Measurements from ENCODE around the gene RHBDD2. TPM values are rescaled to one million over a fixed set of nuclear protein-coding genes. Genes with fewer than 3 reads are reported as not detected.

The RHBDD2 gene
- total and polyA plus RNA-seq, 9 of the 15 experiments (the other 6 are each of a cell fraction or from before 2014, with no cell fraction given), result 3.3 to 36.7 (median 17.9) TPM

GRCh38 chr7:75866489-75867389 lies 12.1 kb upstream of the RHBDD2 start (continued):
- TF ChIP-seq POLR3A (IDR thresholded peaks at IDR 0.05; ENCODE audit: borderline replicate concordance, extremely low read depth, insufficient read depth, insufficient read length) (no peak), ZNF280B (CRISPR knock-in tag; IDR thresholded peaks at IDR 0.05) (no peak), NFIX (CRISPR knock-in tag; IDR thresholded peaks at IDR 0.05; ENCODE audit: low read depth) (no peak), RBM34 (IDR thresholded peaks at IDR 0.05; ENCODE audit: borderline replicate concordance, insufficient read depth, low read length) (no peak), EWSR1 (IDR thresholded peaks at IDR 0.05; ENCODE audit: borderline replicate concordance, low read depth, partially characterized antibody) (no peak), SETDB1 (IDR thresholded peaks at IDR 0.05; ENCODE audit: low read length) (no peak), FOXK1 (CRISPR knock-in tag; IDR thresholded peaks at IDR 0.05; ENCODE audit: borderline replicate concordance) (no peak), ZNF785 (CRISPR knock-in tag; IDR thresholded peaks at IDR 0.05) (no peak), ZNF696 (CRISPR knock-in tag; conservative IDR thresholded peaks at IDR 0.05) (no peak), ZNF316 (IDR thresholded peaks at IDR 0.05) (peak; percentile 86), ZFP91 (CRISPR knock-in tag; IDR thresholded peaks at IDR 0.05) (peak; percentile 76; the same call in 1 of the 2 replicates), ZNF184 (CRISPR knock-in tag; IDR thresholded peaks at IDR 0.05) (no peak), ZC3H8 (IDR thresholded peaks at IDR 0.05) (peak; percentile 23; the same call in 1 of the 2 replicates), PPARD (CRISPR knock-in tag; IDR thresholded peaks at IDR 0.05) (no peak), TCF7L2 (IDR thresholded peaks at IDR 0.05; ENCODE audit: low read depth, low read length) (no peak), ZNF239 (CRISPR knock-in tag; IDR thresholded peaks at IDR 0.05) (no peak), NCOA4 (IDR thresholded peaks at IDR 0.05; ENCODE audit: partially characterized antibody) (no peak), MECOM (CRISPR knock-in tag; IDR thresholded peaks at IDR 0.05) (peak; percentile 96), BRD9 (IDR thresholded peaks at IDR 0.05; ENCODE audit: low read depth, partially characterized antibody) (peak; percentile 55), YY1 (IDR thresholded peaks at IDR 0.05; ENCODE audit: borderline replicate concordance in 1 of 3, control insufficient read depth in 1 of 3, extremely low read depth in 1 of 3, insufficient read depth in 3 of 3, insufficient read length in 1 of 3, insufficient replicate concordance in 2 of 3, low read depth in 1 of 3, low read length in 2 of 3) (peak; percentile 2 to 67 (median 58)), PBX2 (CRISPR knock-in tag; IDR thresholded peaks at IDR 0.05; ENCODE audit: low read depth) (no peak), PBX2 (tag; conservative IDR thresholded peaks at IDR 0.05; ENCODE audit: low read depth) (peak; percentile 85)

Data from K562 (cell line).